OCI-LY3 (cell line): ENCODE measurements around the gene RSPH3.

ENCODE experiments used
- EZH2phosphoT487 ChIP-seq: fragments of 200-600 bp; shearing (Covaris generic); IDR thresholded peaks from 2 replicates; pipeline ENCODE4 v1.6.1; 2018; ENCODE audit warnings: antibody characterized with exemption, mixed run types, low read depth
- TF ChIP-seq, protein P1 (sequence below): fragments of 200-600, 300-600 bp; sonication (generic); IDR thresholded peaks from 2 replicates; pipeline ENCODE4 v1.5.1; 2014; ENCODE audit warnings: antibody characterized with exemption, low read length, low read depth

GRCh38 chr6:158969148-158969547, 30.9 kb downstream of the RSPH3 start:
- TF ChIP-seq, protein P1, sequence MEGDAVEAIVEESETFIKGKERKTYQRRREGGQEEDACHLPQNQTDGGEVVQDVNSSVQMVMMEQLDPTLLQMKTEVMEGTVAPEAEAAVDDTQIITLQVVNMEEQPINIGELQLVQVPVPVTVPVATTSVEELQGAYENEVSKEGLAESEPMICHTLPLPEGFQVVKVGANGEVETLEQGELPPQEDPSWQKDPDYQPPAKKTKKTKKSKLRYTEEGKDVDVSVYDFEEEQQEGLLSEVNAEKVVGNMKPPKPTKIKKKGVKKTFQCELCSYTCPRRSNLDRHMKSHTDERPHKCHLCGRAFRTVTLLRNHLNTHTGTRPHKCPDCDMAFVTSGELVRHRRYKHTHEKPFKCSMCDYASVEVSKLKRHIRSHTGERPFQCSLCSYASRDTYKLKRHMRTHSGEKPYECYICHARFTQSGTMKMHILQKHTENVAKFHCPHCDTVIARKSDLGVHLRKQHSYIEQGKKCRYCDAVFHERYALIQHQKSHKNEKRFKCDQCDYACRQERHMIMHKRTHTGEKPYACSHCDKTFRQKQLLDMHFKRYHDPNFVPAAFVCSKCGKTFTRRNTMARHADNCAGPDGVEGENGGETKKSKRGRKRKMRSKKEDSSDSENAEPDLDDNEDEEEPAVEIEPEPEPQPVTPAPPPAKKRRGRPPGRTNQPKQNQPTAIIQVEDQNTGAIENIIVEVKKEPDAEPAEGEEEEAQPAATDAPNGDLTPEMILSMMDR, result no peak
- TF ChIP-seq EZH2phosphoT487, result no peak
